Stimulated activated CD4-positive, alpha-beta T cell treated with anti-CD3 and anti-CD28 coated beads, Interleukin-12 subunit alpha, Interleukin-12 subunit beta, amount 100 ng/mL, for 48 hours (primary cell): ENCODE results near the gene ZMIZ1.
"Not testable (repeated sequence)": the region's sequence is repeated elsewhere in the genome, so short reads cannot be mapped to it uniquely, and the experiment has no call there.

ENCODE experiments used
- DNase-seq, 3 donors: peaks; one replicate each; pipeline ENCODE4 v3.0.0-alpha.2; 2020; ENCODE audit warnings: low read depth in 2 of 3, low spot score in 1 of 3

ZMIZ1 gene

GRCh38 chr10:79335094-79335469 is 266.3 kb downstream of the ZMIZ1 start:
- no peak for DNase-seq

GRCh38 chr10:79335470-79336235 is 266.9 kb downstream of the ZMIZ1 start:
- no peak for DNase-seq

GRCh38 chr10:79336276-79336675 is 267.5 kb downstream of the ZMIZ1 start:
- no peak for DNase-seq

- DNase-seq, result no peak
Measured at GRCh38 chr10:79336739-79337138, 268.0 kb downstream of the ZMIZ1 start.

- not testable (repeated sequence) for DNase-seq
Measured at GRCh38 chr10:79337783-79338469, 269.2 kb downstream of the ZMIZ1 start.

- DNase-seq, result no peak
Measured at GRCh38 chr10:79339266-79339665, 270.5 kb downstream of the ZMIZ1 start.

GRCh38 chr10:79340646-79341244 is 272.0 kb downstream of the ZMIZ1 start:
- DNase-seq, result no peak

- DNase-seq, result no peak
Measured at GRCh38 chr10:79342295-79342761, 273.6 kb downstream of the ZMIZ1 start.

GRCh38 chr10:79342811-79343561 is 274.2 kb downstream of the ZMIZ1 start:
- DNase-seq, result no peak

GRCh38 chr10:79344502-79345195 is 275.9 kb downstream of the ZMIZ1 start:
- no peak for DNase-seq

GRCh38 chr10:79345241-79346011 is 276.7 kb downstream of the ZMIZ1 start:
- no peak for DNase-seq

- DNase-seq, result no peak
Measured at GRCh38 chr10:79346012-79346340, 277.2 kb downstream of the ZMIZ1 start.

- DNase-seq, result no peak
Measured at GRCh38 chr10:79346388-79347225, 277.8 kb downstream of the ZMIZ1 start.

GRCh38 chr10:79347226-79347893 is 278.6 kb downstream of the ZMIZ1 start, which contains the start of gene PPIF:
PPIF (plus strand) TSS chr10:79347469; CDS start chr10:79347549, 80 bp downstream.
- DNase-seq, result peak; percentile 91 to 96 (median 94)

GRCh38 chr10:79347894-79348639 is 279.3 kb downstream of the ZMIZ1 start:
- DNase-seq, result peak; percentile 63 to 74 (median 63)

- no peak for DNase-seq
Measured at GRCh38 chr10:79348640-79348988, 279.8 kb downstream of the ZMIZ1 start.

GRCh38 chr10:79349072-79349491 is 280.3 kb downstream of the ZMIZ1 start:
- DNase-seq, result no peak
